HCT116 (cell line): ENCODE results near the gene CHDH. TPM values are rescaled to one million over a fixed set of nuclear protein-coding genes. Genes with fewer than 3 reads are reported as not detected.

Source experiments
- ATAC-seq: fragments of 200-7000 bp; cut with Tn5 transposase; 2 replicates; pipeline ENCODE4 v1.9.1; 2020; ENCODE audit warnings: mild to moderate bottlenecking, moderate library complexity
- BruUV-seq: library from RNA; stranded (reverse); fragments of 400-500 nt; replicated peaks from 2 replicates; lab custom pipeline; 2021; lab: Mats Ljungman, UMichigan
- CTCF ChIA-PET: fragments of 300-600 bp; sonication (Branson Sonifier 250); formaldehyde crosslinking; loops from one replicate; lab custom pipeline; 2021; ENCODE audit warnings: antibody characterized with exemption; lab: Charles Lee
- POLR2A ChIA-PET: fragments of 300-600, 350-600 bp; sonication (Branson Sonifier 250); formaldehyde crosslinking; loops from one replicate; lab custom pipeline; 2021; ENCODE audit warnings: antibody characterized with exemption; lab: Charles Lee
- RAD21 ChIA-PET, 2 experiments: fragments of 300-600 bp; sonication (Branson Sonifier 250); formaldehyde crosslinking; loops; one replicate each; lab custom pipeline; 2023; ENCODE audit warnings: low total read pairs in 2 of 2; ENCODE audit not compliant: uncharacterized antibody in 2 of 2, unreplicated experiment in 2 of 2, low non-redundant PET in 1 of 2; lab: Charles Lee
- DNase-seq: peaks from one replicate; pipeline ENCODE4 v3.0.0-alpha.2; 2010; ENCODE audit warnings: low read depth, low spot score
- H2AFZ ChIP-seq: fragments of 200-600 bp; shearing (Covaris generic), sonication (generic); 2 replicates; pipeline ENCODE4 v1.6.1; 2017; ENCODE audit warnings: low read depth, mixed run types, mixed read lengths, antibody characterized with exemption, low read length; ENCODE audit not compliant: poor library complexity, severe bottlenecking
- H3K27ac ChIP-seq: 2 replicates; pipeline ENCODE4 v1.5.1; 2012; ENCODE audit warnings: low read depth, low read length
- H3K27me3 ChIP-seq: fragments of 200-600 bp; sonication (generic); 2 replicates; pipeline ENCODE4 v1.6.1; 2016; ENCODE audit warnings: mixed run types, low read length, mixed read lengths; ENCODE audit not compliant: insufficient read depth
- H3K36me3 ChIP-seq, 2 experiments: fragments of 200-500 bp in 1 of 2; fragments of 200-600 bp in 1 of 2; sonication (Bioruptor generic) in 1 of 2; sonication (generic) in 1 of 2; 2 replicates each; pipeline versions ENCODE4 v1.5.1 to v1.6.1; 2014 to 2016; ENCODE audit warnings: low read length in 2 of 2, inconsistent platforms in 1 of 2, mixed read lengths in 1 of 2, mixed run types in 1 of 2; ENCODE audit not compliant: insufficient read depth in 2 of 2, control insufficient read depth in 1 of 2
- H3K4me1 ChIP-seq, 2 experiments: fragments of 200-600 bp in 1 of 2; sonication (generic) in 1 of 2; 2 replicates each; pipeline versions ENCODE4 v1.5.1 to v1.6.1; 2012 to 2017; ENCODE audit warnings: low read length in 2 of 2, inconsistent platforms in 1 of 2, mild to moderate bottlenecking in 1 of 2, mixed read lengths in 1 of 2, mixed run types in 1 of 2, moderate library complexity in 1 of 2; ENCODE audit not compliant: insufficient read depth in 2 of 2, control insufficient read depth in 1 of 2
- H3K4me2 ChIP-seq: fragments of 200-600 bp; sonication (generic); 2 replicates; pipeline ENCODE4 v1.6.1; 2017; ENCODE audit warnings: mixed run types, low read length, mixed read lengths
- H3K4me3 ChIP-seq, 2 experiments: fragments of 200-600 bp in 1 of 2; sonication (generic) in 1 of 2; replicated peaks in 1 of 2; 2 replicates each; pipeline ENCODE4 v1.5.1; 2011 to 2016; ENCODE audit warnings: low read length in 2 of 2, control low read depth in 1 of 2, low read depth in 1 of 2, mild to moderate bottlenecking in 1 of 2, mixed read lengths in 1 of 2, mixed run types in 1 of 2
- H3K79me2 ChIP-seq: fragments of 200-600 bp; sonication (generic); 2 replicates; pipeline ENCODE4 v1.6.1; 2017; ENCODE audit warnings: mild to moderate bottlenecking, mixed run types, low read length, moderate library complexity, mixed read lengths; ENCODE audit not compliant: insufficient read depth
- H3K9ac ChIP-seq: fragments of 200-600 bp; sonication (generic); 2 replicates; pipeline ENCODE4 v1.6.1; 2016; ENCODE audit warnings: low read length, mixed read lengths
- H3K9me2 ChIP-seq: fragments of 200-600 bp; sonication (generic), shearing (Covaris generic); 2 replicates; pipeline ENCODE4 v1.6.1; 2017; ENCODE audit warnings: mixed run types, mild to moderate bottlenecking, moderate library complexity; ENCODE audit not compliant: insufficient read depth
- H3K9me3 ChIP-seq, 2 experiments: fragments of 200-500 bp in 1 of 2; fragments of 200-600 bp in 1 of 2; sonication (Bioruptor generic) in 1 of 2; sonication (generic) in 1 of 2; 2 replicates each; pipeline ENCODE4 v1.6.1; 2014 to 2017; ENCODE audit warnings: low read length in 2 of 2, mixed read lengths in 2 of 2, inconsistent platforms in 1 of 2, low read depth in 1 of 2, mild to moderate bottlenecking in 1 of 2, mixed run types in 1 of 2, moderate library complexity in 1 of 2; ENCODE audit not compliant: control insufficient read depth in 1 of 2, insufficient read depth in 1 of 2
- H4K20me1 ChIP-seq: fragments of 200-600 bp; sonication (generic), shearing (Covaris generic); 2 replicates; pipeline ENCODE4 v1.6.1; 2017; ENCODE audit warnings: mixed run types, mild to moderate bottlenecking, moderate library complexity; ENCODE audit not compliant: insufficient read depth
- CBX3 ChIP-seq: IDR thresholded peaks from 2 replicates; pipeline ENCODE4 v1.6.1; 2012; ENCODE audit warnings: low read depth
- CEBPB ChIP-seq: IDR thresholded peaks from 2 replicates; pipeline ENCODE4 v1.6.1; 2012; ENCODE audit warnings: low read depth
- ELF1 ChIP-seq: IDR thresholded peaks from 2 replicates; pipeline ENCODE4 v1.6.1; 2012; ENCODE audit warnings: low read depth, borderline replicate concordance
- EZH2 ChIP-seq: fragments of 200-600 bp; sonication (generic); IDR thresholded peaks from 2 replicates; pipeline ENCODE4 v1.6.1; 2017; ENCODE audit warnings: antibody characterized with exemption, mixed run types
- EZH2phosphoT487 ChIP-seq: fragments of 200-600 bp; IDR thresholded peaks from 2 replicates; pipeline ENCODE4 v1.6.1; 2018; ENCODE audit warnings: antibody characterized with exemption, borderline replicate concordance
- FOSL1 ChIP-seq: IDR thresholded peaks from 2 replicates; pipeline ENCODE4 v1.6.1; 2012; ENCODE audit warnings: low read depth
- JUND ChIP-seq: IDR thresholded peaks from 2 replicates; pipeline ENCODE4 v1.6.1; 2012
- MAX ChIP-seq: IDR thresholded peaks from 2 replicates; pipeline ENCODE4 v1.6.1; 2012
- POLR2A ChIP-seq: IDR thresholded peaks from 2 replicates; pipeline ENCODE4 v1.7.0; 2011; ENCODE audit warnings: borderline replicate concordance; ENCODE audit not compliant: insufficient read depth, insufficient read length; ENCODE audit errors: extremely low read depth
- RAD21 ChIP-seq: IDR thresholded peaks from 2 replicates; pipeline ENCODE4 v1.6.1; 2012; ENCODE audit warnings: low read depth, mild to moderate bottlenecking
- SRF ChIP-seq: IDR thresholded peaks from 2 replicates; pipeline ENCODE4 v1.6.1; 2012; ENCODE audit warnings: low read depth
- YY1 ChIP-seq: IDR thresholded peaks from 2 replicates; pipeline ENCODE4 v1.6.1; 2011; ENCODE audit warnings: low read length, low read depth, moderate library complexity, mild to moderate bottlenecking; ENCODE audit not compliant: insufficient replicate concordance; ENCODE audit errors: extremely low read depth
- ZNF274 ChIP-seq: fragments of 200-500 bp; sonication (Bioruptor generic); IDR thresholded peaks from 2 replicates; pipeline ENCODE4 v1.6.1; 2014; ENCODE audit warnings: mild to moderate bottlenecking, low read depth, low read length, inconsistent platforms
- intact Hi-C: fragments of 100-400 bp; cut with micrococcal nuclease; formaldehyde crosslinking; loops from 2 replicates; pipeline ENCODE4 v1.10.0; 2022
- total RNA-seq: library from RNA; stranded (reverse); gene quantifications from one replicate; pipeline ENCODE4 v1.2.1, GENCODE V29; 2021; ENCODE audit not compliant: unreplicated experiment

Gene CHDH
- total RNA-seq, 1 experiment from 2014 or later, result 10.8 TPM

GRCh38 chr3:53804697-53805462, 41.3 kb downstream of the CHDH start:
- no peaks in the 10 kb centered on the region for H3K79me2 ChIP-seq
- ATAC-seq, result peak; percentile 76
- no peaks in the 10 kb centered on the region for H3K9me2 ChIP-seq
- DNase-seq, result peak; percentile 8
- BruUV-seq, result no TSS peak
- TF ChIP-seq RAD21 (no peak), FOSL1 (peak; percentile 46), JUND (0 out of 2 replicates have a peak, but pooled peaks have one; percentile 12)
- H3K4me3 ChIP-seq, result no peak overlapping the region
- H2AFZ ChIP-seq, result peak overlapping the region; percentile 5
- CTCF ChIA-PET, result no interaction called here
- RAD21 ChIA-PET, result no interaction called here
- no peak overlapping the region for H3K9ac ChIP-seq
- no peaks in the 10 kb centered on the region for H4K20me1 ChIP-seq
- intact Hi-C loops, result no loop called here
- peaks cover 12 to 26% of the 10 kb centered on the region in 2 experiments for H3K4me1 ChIP-seq
- H3K36me3 ChIP-seq, result no peaks in the 10 kb centered on the region
- H3K27ac ChIP-seq, result no peak overlapping the region
- H3K4me2 ChIP-seq, result peak overlapping the region; percentile 48
- no peaks in the 10 kb centered on the region for H3K9me3 ChIP-seq
- POLR2A ChIA-PET, result no interaction called here
- H3K27me3 ChIP-seq, result no peaks in the 10 kb centered on the region

- no peak overlapping the region for H3K9ac ChIP-seq
- H3K79me2 ChIP-seq, result no peaks in the 10 kb centered on the region
- no peak overlapping the region for H3K4me3 ChIP-seq
- no peak for TF ChIP-seq EZH2phosphoT487
- TF ChIP-seq CEBPB, result no peak
- TF ChIP-seq YY1, result no peak
- no peak for TF ChIP-seq SRF
- no peak for TF ChIP-seq ELF1
- no peak for TF ChIP-seq ZNF274
- no peak for TF ChIP-seq EZH2
- TF ChIP-seq MAX, result no peak
- TF ChIP-seq POLR2A, result no peak
- TF ChIP-seq CBX3, result no peak
- TF ChIP-seq, all 23 proteins: peak for 0
- ATAC-seq (no peak), DNase-seq (no peak)
- intact Hi-C loops, result no loop called here
- CTCF ChIA-PET, result no interaction called here
- Histone ChIP-seq H3K9me3 (no peaks in the 10 kb centered on the region), H3K36me3 (no peaks in the 10 kb centered on the region), H3K4me2 (peak overlapping the region; percentile 48), H3K9me2 (no peaks in the 10 kb centered on the region), H3K27me3 (no peaks in the 10 kb centered on the region), H4K20me1 (no peaks in the 10 kb centered on the region), H3K27ac (no peak overlapping the region), H3K4me1 (peaks cover 12 to 26% of the 10 kb centered on the region in 2 experiments), H2AFZ (no peak overlapping the region)
- BruUV-seq, result no TSS peak
- RAD21 ChIA-PET, result no interaction called here
- POLR2A ChIA-PET, result no interaction called here
These were observed 42.2 kb downstream of the CHDH start for GRCh38 chr3:53803816-53804695.
